ENCODE data around the gene HLA-DQB1.
"Not testable (repeated sequence)": the region's sequence is repeated elsewhere in the genome, so short reads cannot be mapped to it uniquely, and the experiment has no call there.

Gene HLA-DQB1

GRCh38 chr6:32662836-32663235 lies 3.6 kb downstream of the HLA-DQB1 start:
- no peak for DNase-seq (ENCODE audit: low read depth, low spot score)

- DNase-seq (ENCODE audit: low read depth, low spot score): no peak
These were observed 4.4 kb downstream of the HLA-DQB1 start for GRCh38 chr6:32662099-32662498.

- DNase-seq (ENCODE audit: low read depth, low spot score): no peak
These were observed 6.4 kb downstream of the HLA-DQB1 start for GRCh38 chr6:32659856-32660595.

- DNase-seq (ENCODE audit: low read depth, low spot score): no peak
These were observed 8.1 kb downstream of the HLA-DQB1 start for GRCh38 chr6:32658268-32658897.

GRCh38 chr6:32657819-32658218 lies 8.6 kb downstream of the HLA-DQB1 start:
- not testable (repeated sequence) for DNase-seq (ENCODE audit: low read depth, low spot score)

GRCh38 chr6:32657329-32657728 lies 9.1 kb downstream of the HLA-DQB1 start:
- DNase-seq (ENCODE audit: low read depth, low spot score): not testable (repeated sequence)

- no peak for DNase-seq (ENCODE audit: low read depth, low spot score)
These were observed 11.2 kb downstream of the HLA-DQB1 start for GRCh38 chr6:32655203-32655710.

- no peak for DNase-seq (ENCODE audit: low read depth, low spot score)
These were observed 21.3 kb downstream of the HLA-DQB1 start for GRCh38 chr6:32645047-32645703.

GRCh38 chr6:32643904-32644303 lies 22.6 kb downstream of the HLA-DQB1 start:
- no peak for DNase-seq (ENCODE audit: low read depth, low spot score)

GRCh38 chr6:32642720-32643106 lies 23.7 kb downstream of the HLA-DQB1 start:
- DNase-seq (ENCODE audit: low read depth, low spot score): no peak

GRCh38 chr6:32641785-32642719 lies 24.4 kb downstream of the HLA-DQB1 start:
- not testable (repeated sequence) for DNase-seq (ENCODE audit: low read depth, low spot score)

GRCh38 chr6:32641122-32641521 lies 25.3 kb downstream of the HLA-DQB1 start:
- no peak for DNase-seq (ENCODE audit: low read depth, low spot score)

GRCh38 chr6:32639440-32640394 lies 26.7 kb downstream of the HLA-DQB1 start:
- no peak for DNase-seq (ENCODE audit: low read depth, low spot score)

- no peak for DNase-seq (ENCODE audit: low read depth, low spot score)
These were observed 27.8 kb downstream of the HLA-DQB1 start for GRCh38 chr6:32638532-32639219.

GRCh38 chr6:32637883-32638282 lies 28.6 kb downstream of the HLA-DQB1 start:
- DNase-seq (ENCODE audit: low read depth, low spot score): no peak

GRCh38 chr6:32637219-32637880 lies 29.1 kb downstream of the HLA-DQB1 start, which contains the start of gene HLA-DQA1:
Gene HLA-DQA1, plus strand, starts transcription at chr6:32637406. Its CDS starts 53 bp downstream, at chr6:32637459.
- DNase-seq (ENCODE audit: low read depth, low spot score): no peak

GRCh38 chr6:32635526-32636123 lies 30.8 kb downstream of the HLA-DQB1 start:
- DNase-seq (ENCODE audit: low read depth, low spot score): no peak

GRCh38 chr6:32629793-32630192 lies 36.7 kb downstream of the HLA-DQB1 start:
- DNase-seq (ENCODE audit: low read depth, low spot score): not testable (repeated sequence)

GRCh38 chr6:32627831-32628230 lies 38.6 kb downstream of the HLA-DQB1 start:
- no peak for DNase-seq (ENCODE audit: low read depth, low spot score)
